GM21447 (cell line): ENCODE data around the gene DEFB131A.
"Not testable (repeated sequence)": the region's sequence is repeated elsewhere in the genome, so short reads cannot be mapped to it uniquely, and the experiment has no call there.

ENCODE experiments used
- ATAC-seq: cut with Tn5 transposase; IDR thresholded peaks from one replicate; pipeline ENCODE4 v1.9.1; 2021; ENCODE audit not compliant: unreplicated experiment

The DEFB131A gene, protein sequence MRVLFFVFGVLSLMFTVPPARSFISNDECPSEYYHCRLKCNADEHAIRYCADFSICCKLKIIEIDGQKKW

DNA sequence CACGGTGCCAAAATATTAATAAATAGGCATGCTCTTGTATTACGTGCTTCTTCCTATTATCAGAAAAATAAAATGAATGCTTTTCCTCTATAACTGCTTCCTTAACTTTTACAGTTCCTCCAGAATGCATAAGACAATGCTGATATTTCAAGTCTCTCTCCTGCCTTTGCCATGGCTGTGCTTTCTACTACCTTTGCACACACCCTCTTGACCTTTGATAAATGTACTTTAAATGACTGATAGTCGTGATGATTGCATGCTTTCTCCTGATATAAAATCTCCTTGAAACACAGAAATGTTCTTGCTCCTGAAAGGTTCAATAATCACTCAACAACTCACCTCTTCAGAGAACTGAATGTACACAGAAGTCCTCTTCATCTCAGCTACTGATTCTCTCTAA, at the start of gene DEFB131A:
DEFB131A (plus strand) TSS at position 301 of the 400 bp plus-strand sequence. CDS start 120 bp downstream, outside the sequence.
- not testable (repeated sequence) for ATAC-seq

DNA sequence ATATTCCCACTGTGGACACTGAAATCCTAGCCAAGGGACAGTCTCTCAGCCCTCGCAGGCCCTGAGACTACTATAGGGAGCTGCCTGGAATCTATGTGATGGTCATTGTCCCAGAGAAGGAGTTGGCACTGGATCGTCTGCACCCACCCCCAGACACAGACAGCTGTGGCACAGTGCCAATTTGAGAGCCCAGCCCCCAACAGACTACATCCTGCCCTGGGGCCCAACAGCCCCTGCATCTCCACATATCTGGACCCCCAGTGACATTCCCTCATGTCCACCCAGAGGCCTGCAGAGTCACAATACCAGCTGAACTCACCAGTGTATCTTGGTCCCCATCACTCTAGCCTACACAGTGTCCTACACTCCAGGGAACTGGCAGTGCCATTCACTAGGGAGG, 38.4 kb upstream of the DEFB131A start:
- ATAC-seq = not testable (repeated sequence)

DNA sequence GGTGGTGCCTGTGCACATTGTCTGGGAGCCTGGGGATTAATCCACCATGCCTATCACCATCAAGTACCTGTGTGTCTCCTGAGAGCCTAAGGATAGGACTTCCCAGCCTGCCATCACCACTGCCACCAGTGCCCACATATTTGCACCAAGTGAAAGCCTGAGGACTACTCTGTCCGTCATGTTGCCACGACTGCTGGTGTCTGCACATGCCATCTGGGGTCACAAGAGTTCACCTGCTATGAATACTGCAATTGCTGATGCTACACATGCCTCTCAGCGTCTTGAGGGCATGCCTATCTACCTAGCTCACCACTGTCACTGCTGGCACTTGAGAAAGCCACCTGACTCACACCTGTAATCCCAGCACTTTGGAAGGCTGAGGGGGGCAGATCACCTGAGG, 37.7 kb upstream of the DEFB131A start:
- not testable (repeated sequence) for ATAC-seq

DNA sequence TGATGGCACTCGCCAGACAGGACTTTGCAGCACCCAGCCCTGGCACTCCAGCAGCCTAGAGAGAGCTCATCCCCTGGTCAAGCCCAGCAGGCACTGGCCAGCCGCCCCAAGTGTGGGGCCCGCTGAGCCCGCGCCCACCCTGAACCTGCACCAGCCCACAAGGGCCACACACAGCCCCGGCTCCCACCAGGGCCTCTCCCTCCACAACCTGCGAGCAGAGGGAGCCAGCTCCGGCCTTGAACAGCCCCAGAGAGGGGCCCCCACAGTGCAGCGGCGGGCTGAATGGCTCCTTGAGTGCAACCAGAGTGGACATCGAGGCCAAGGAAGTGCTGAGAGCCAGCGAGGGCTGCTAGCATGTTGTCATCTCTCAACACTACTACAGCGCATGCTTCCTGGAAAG, 34.4 kb upstream of the DEFB131A start:
- ATAC-seq = no peak

DNA sequence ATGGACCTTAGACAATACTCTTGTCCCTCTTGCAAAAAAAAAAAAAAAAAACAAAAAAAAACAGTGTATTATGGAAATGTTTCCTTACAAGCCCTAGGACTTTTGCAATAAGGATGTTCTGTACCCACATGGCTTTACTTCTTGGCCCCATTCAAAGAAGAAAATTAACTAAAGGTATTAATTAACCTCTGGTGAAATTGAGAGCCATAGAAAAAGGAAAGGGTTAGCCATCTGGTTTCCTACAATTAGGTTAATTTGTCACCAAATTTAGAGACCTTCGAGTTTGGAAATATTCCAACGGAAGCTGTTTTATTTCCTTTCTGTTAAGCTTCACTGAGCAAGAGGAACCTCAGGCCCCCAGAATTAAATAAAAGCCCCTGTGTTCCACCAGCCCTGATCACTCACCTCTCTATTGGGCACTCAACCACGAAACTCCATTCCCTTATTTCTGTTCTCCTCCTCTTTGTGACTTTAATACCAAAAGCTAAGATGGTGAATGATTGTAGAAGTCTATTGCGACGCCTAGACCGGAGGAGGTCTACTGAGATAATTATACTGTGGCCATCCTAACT, 22.2 kb upstream of the DEFB131A start:
- ATAC-seq = peak; percentile 70

DNA sequence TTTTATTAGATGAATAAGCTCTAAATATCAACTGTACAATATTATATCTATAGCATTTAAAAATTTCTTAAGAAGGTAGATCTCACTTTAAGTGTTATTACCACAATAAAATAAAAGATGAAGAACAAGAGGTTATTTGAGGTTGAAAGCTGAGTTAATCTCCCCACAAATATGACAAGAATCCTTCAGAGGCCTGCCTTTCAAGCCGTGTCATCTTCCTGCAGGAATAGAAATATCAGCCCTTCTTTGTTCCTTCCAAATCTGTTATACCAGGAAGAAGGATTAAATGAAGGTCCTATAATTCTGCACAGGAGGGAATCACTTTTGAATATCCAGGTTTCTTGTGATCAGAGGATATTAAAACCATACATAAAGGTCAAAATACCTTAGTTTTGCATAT, 18.3 kb upstream of the DEFB131A start:
- ATAC-seq = not testable (repeated sequence)

DNA sequence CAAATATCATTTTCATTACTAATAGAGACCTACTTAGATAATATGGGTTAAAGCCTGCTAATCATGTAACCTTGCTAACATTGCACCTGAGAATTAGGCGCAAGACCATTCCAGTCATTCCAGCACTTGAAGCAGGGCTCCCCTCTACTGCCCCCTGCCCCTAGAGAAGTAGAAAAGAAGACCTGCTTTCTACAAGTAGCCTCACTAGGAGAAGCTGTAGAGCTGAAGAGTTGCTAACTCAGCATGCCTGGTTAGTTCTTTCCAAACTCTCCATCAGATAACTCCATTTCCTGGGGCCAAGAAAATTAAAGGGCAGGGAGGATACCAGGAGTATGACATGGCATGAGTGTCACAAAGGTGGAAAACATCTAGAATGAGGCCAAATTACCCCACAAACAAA, 14.2 kb upstream of the DEFB131A start:
- ATAC-seq = not testable (repeated sequence)

DNA sequence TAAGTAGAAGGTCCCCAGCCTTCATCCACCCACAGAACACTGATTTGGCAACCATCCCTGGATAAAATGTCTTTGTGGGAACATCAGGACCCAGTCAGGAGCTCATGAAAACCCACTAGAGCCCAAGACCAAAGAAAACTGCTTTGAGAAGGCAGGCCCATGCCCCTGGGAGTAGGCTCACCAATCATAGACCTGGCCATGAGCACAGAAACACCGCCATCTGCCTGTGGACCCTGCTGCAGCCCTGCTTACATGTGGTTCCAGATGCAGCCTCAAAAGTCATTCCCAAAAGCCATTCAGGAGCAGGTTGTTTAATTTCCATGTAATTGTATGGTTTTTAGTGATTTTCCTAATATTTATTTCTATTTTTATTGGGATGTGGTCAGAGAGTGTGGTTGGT, 10.9 kb upstream of the DEFB131A start:
- ATAC-seq = not testable (repeated sequence)

DNA sequence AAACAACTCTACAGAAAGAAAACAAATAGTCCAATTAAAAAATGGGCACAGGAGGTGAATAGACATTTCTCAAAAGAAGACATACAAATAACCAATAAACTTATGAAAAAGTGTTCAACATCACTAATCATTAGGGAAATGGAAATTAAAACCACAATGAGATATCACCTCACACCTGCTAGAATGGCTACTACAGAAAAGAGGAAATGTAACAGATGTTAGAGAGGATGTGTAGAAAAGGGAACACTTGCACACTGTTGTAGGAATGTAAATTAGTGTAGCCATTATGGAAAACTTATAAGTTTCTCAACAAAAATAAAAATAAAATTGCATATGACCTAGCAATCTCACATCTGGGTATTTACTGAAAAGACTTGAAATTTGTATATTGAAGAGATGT, 7.5 kb upstream of the DEFB131A start:
- not testable (repeated sequence) for ATAC-seq

DNA sequence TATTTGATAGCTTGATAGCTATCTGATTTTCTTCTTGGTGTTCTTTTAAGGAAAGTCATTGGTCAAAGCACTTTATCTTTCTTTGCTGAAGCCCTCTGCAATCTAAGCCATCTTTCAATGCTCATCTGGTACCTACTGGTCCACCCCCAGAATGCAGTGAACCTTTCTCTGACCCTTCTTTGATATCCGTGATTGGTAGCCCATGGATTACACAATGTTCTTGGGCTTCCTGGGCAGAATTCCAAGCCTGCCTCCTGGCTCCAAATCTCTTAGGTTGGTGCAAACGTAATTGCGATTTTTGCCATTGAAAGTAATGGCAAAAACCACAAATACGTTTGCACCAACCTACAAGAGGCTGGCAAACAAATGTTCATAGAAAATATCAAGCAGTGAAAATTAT, 1.9 kb upstream of the DEFB131A start:
- ATAC-seq = not testable (repeated sequence)

DNA sequence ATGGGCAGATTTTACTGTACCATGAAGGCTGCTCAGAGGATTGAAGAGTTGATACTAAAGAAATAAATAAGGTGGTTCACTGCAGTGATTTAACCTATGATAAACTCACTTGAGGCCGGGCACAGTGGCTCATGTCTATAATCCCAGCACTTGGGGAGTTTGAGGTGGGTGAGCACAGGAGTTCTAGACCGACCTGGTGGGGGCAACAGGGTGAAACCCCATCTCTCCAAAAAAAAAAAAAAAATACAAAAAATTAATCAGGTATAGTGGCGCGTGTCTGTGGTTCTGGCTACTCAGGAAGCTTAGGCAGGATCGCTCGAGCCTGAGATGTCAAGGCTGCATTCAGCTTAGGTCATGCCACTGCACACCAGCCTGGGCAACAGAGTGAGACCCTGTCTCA, 467 bp downstream of the DEFB131A start:
- not testable (repeated sequence) for ATAC-seq

DNA sequence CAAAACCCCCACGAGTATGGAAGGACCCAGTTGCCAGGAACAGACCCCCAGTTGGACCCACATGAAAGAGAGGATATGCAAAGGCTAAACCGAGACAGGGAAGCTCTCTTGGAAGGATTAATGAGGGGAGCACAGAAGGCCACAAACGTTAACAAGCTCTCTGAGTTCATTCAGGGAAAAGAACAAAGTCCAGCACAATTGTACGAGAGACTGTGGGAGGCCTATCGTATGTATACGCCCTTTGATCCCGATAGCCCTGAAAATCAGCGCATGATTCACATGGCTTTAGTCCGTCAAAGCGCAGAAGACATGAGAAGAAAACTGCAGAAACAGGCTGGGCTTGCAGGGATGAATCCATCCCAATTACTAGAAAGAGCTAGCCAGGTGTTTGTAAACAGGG, 8.0 kb downstream of the DEFB131A start:
- ATAC-seq = not testable (repeated sequence)

DNA sequence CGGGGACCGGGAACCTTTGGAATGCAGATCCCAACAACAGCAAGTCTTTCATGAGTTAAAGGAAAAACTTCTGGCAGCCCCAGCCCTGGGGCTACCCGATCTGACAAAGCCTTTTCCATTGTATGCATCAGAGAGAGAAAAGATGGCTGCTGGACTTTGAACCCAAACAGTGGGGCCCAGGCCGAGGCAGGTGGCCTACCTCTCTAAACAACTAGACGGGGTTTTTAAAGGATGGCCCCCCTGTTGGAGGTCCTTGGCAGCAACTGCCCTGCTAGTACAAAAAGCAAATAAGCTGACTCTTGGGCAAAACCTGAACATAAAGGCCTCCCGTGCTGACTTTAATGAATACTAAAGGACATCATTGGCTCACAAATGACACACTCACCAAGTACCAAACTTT, 10.1 kb downstream of the DEFB131A start:
- ATAC-seq = not testable (repeated sequence)

DNA sequence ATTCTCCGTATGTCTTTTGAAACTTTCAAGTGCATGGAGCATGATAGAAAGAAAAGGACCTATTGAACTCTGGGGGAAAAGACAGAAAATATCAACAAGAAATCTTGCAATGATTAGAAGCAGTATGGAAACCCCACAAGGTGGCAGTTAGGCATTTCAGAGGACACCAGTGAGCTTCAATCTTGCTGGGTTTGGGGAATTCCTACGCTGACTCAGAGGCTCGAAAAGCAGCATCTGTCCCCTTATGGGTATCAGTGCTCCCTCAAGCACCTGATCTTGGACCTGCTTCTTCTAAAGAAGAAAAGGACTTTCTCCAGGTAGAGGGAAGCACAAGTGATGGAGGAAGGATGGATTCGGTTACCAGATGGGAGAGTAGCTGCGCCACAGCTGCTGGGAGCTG, 10.8 kb downstream of the DEFB131A start:
- not testable (repeated sequence) for ATAC-seq

DNA sequence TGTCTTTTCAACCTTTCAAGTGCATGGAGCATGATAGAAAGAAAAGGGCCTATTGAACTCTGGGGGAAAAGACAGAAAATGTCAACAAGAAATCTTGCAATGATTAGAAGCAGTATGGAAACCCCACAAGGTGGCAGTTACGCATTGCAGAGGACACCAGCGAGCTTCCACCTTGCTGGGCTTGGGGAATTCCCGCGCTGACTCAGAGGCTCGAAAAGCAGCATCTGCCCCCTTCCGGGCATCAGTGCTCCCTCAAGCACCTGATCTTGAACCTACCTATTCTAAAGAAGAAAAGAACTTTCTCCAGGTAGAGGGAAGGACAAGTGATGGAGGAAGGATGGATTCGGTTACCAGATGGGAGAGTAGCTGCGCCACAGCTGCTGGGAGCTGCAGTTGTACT, 35.3 kb downstream of the DEFB131A start:
- ATAC-seq = not testable (repeated sequence)

DNA sequence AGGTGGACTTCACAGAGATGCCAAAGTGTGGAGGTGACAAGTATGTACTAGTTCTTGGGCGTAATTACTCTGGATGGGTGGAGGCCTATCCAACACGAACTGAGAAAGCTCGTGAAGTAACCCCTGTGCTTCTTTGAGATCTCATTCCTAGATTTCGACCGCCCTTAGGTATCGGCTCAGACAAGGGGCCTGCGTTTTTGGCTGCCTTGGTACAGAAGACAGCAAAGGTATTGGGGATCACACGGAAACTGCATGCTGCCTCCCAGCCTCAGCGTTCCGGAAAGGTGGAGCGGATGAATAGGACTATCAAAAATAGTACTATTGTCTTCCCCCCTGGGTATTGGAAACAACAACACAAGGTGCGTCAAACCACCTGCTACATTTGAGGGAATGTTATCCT, 35.9 kb downstream of the DEFB131A start:
- ATAC-seq = not testable (repeated sequence)

DNA sequence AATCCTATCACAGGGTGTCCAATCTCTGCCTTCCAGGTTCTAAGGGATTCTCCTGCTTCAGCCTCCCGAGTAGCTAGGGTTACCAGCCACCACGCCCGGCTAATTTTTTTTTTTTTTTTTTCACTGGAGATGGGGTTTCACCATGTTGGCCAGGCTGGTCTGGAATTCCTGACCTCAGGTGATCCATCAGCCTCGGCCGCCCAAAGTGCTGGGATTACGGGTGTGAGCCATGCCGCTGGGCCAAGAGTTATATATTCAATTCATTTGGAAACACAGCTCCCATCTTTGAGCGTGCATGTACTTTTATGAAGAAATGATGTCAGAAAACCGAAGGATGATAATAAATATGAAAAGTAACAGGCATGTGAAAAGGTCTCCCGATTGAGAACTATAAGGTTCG, 38.7 kb downstream of the DEFB131A start:
- ATAC-seq = not testable (repeated sequence)

DNA sequence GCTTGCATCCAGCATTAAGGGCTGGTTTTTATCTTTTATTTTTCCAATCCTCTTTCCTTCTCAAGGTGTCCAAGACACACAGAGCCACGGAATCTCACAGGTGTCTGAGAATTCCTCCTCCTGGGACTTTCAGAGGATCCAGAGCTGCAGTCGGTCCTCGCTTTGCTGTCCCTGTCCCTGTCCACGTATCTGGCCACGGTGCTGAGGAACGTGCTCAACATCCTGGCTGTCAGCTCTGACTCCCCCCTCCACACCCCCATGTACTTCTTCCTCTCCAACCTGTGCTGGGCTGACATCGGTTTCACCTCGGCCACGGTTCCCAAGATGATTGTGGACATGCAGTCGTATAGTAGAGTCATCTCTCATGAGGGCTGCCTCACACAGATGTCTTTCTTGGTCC, 39.5 kb downstream of the DEFB131A start:
- ATAC-seq = not testable (repeated sequence)

DNA sequence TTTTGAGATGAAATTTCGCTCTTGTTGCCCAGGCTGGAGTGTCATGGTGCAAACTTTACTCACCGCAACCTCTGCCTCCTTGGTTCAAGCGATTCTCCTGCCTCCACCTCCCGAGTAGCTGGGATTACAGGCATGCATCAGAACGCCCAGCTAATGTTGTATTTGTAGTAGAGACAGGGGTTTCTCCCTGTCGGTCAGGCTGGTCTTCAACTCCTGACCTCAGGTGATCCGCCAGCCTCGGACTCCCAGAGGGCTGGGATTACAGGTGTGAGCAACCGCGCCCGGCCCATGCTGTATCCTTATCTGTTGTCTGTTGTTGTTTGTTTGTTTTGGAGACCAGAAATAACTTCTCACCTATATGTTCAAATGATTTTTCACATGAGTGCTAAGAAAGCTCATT, 42.7 kb downstream of the DEFB131A start:
- ATAC-seq = not testable (repeated sequence)

DNA sequence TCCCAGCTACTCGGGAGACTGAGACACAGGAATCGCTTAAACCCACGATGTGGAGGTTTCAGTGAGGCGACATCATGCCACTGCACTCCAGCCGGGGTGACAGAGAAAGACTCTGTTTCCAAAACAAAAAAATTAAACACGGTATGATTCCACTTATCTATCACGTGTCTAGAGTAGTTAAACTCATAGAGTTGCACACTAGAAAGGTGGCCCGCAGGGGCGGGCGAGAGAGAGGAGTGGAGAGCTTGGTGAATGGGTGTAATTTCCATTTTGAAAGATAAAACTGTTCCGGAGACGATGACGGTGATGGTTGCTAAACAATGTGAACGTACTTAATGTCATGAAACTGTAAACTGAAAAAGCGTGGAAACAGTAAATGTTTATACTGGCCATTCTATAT, 44.6 kb downstream of the DEFB131A start:
- ATAC-seq = not testable (repeated sequence)

DNA sequence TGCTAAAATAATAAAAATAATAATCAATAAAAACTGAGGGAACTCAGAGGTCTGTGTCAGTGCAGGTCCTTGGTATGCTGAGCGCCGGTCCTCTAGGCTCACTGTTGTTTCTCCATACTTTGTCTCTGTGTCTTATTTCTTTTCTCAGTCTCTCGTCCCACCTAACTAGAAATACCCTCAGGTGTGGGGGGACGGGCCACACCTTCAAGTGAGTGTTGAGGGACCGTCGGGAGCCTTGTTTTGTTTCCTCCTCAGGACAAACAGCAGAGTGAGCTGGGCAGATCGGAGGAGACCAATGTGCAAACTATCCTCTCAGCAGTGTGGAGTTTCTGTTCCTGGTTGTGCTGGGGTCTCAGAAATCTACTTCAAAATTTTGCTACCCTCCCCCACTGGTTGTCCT, 46.3 kb downstream of the DEFB131A start:
- ATAC-seq = not testable (repeated sequence)

DNA sequence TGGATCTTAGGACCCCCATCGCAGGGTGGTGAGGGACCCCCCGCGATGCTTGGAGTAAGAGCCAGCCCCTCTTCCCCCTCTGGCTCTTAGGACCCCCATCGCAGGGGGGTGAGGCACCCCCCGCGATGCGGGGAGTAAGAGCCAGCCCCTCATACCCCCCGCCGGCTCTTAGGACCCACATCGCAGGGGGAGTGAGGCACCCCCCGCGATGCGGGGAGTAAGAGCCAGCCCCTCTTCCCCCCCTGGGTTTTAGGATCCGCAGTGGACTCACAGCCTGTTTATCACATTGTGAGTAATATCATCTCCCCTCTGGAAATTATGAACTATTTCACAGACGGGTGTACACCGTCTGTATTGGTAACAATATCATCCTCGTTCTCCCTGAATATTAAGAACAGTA, 46.8 kb downstream of the DEFB131A start:
- not testable (repeated sequence) for ATAC-seq

DNA sequence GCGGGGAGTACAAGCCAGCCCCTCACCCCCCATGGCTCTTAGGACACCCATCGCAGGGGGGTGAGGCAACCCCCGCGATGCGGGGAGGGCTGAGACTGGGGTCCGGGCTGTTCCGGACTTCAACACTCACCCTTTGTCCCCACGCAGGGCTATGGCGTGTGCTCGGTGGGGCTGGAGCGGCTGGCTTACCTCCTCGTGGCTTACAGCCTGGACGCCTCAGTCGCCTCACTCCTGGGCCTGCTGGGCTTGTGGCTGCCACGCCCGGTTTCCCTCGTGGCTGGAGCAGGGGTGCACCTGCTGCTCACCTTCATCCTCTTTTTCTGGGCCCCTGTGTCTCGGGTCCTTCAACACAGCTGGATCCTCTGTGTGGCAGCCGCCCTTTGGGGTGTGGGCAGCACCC, 49.4 kb downstream of the DEFB131A start:
- ATAC-seq = not testable (repeated sequence)
